ENCODE measurements around the gene LY6G6F. TPM values are rescaled to one million over a fixed set of nuclear protein-coding genes. Genes with fewer than 3 reads are reported as not detected.

The LY6G6F gene
- total RNA-seq, 1 donor from 2014 or later: not detected

DNA sequence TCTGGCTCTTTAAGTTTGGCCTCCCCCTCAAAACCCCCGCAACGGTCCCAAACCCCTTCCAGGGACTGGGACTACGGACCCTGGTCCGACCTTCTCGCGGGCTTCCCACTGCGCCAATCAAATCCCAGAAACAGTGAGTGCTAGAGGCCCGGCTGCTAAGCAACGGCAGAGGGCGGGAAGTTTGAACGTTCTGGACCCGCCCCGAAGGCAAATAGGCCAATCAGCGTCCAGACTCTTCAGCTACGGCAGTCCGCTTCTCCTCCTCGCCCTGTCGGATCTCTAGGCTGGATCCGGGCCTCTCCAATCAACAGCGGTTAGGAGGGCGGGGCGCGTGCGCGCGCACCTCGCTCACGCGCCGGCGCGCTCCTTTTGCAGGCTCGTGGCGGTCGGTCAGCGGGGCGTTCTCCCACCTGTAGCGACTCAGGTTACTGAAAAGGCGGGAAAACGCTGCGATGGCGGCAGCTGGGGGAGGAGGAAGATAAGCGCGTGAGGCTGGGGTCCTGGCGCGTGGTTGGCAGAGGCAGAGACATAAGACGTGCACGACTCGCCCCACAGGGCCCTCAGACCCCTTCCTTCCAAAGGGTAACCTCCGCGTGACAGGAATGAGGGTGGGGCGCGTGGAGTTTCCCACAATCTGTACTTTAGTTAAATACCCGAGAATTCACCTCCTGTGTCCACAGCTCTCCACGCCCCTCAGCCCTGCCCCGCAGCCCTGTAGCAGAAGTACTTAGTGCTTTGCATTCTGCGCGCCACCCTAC is 33.2 kb downstream of the LY6G6F start, which contains the start of gene MSH5:
TSS of gene MSH5 (plus strand) at position 367 of the 758 bp plus-strand sequence. CDS start 462 bp downstream, outside the sequence.
- DNase-seq: peak; percentile 97

DNA sequence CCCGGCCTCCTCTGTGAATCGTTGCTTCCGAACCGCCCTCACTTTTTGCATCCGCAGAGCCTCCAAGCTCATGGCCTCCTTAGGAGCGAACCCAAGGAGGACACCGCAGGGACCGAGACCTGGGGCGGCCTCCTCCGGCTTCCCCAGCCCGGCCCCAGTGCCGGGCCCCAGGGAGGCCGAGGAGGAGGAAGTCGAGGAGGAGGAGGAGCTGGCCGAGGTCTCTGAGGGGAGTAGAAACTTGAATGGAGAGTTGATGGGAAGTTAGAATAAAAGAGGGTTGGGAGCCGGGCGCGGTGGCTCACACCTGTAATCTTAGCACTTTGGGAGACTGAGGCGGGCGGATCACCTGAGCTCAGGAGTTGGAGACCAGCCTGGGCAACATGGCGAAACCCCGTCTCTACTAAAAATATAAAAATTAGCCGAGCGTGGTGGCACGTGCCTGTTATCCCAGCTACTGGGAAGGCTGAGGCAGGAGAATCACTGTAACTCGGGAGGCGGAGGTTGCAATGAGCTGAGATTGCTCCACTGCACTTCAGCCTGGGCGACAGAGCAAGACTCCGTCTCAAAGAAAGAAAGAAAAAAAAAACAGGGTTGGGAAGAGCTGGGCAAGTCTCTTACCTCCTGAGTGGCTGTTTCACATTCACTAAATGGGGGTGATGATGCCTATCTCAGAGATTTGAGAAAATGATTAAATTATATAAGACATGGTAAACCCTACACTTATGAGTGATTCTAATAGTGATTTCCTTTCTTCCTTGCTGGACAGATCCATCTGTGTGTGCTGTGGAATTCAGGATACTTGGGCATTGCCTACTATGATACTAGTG is 33.9 kb downstream of the LY6G6F start:
- DNase-seq: no peak

DNA sequence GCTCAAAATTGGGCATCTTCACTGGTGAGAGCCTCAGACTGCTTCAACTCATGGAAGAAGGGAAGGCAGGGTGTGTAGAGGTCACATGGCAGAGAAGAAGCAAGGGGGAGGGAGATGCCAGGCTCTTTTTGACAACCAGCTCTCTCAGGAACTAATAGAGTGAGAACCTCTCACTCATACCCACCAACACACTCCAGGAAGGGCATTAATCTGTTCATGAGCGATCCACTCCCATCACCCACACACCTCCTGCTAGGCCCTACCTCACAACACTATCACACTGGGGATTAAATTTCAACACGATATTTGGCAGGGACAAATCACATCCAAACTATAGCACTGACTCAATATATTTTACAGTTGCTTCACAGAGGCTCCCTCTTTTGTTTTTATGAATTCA is 35.1 kb downstream of the LY6G6F start:
- DNase-seq: no peak

DNA sequence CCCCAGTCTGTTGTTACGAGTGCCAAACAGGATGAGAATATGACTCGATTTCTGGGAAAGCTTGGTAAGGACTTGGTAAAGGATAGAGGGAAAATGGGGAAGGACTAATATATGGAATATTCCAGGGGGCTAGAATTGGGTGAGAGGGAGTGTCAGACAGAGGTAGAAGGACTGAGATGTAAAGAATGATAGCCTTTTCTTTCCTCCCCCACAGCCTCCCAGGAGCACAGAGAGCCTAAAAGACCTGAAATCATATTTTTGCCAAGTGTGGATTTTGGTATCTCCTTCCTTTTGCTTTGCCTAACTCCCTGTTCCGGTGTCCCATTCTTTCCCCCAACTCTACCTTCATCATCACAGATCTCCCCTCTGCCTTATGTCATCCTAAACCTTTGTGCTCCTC is 36.2 kb downstream of the LY6G6F start:
- DNase-seq: no peak

DNA sequence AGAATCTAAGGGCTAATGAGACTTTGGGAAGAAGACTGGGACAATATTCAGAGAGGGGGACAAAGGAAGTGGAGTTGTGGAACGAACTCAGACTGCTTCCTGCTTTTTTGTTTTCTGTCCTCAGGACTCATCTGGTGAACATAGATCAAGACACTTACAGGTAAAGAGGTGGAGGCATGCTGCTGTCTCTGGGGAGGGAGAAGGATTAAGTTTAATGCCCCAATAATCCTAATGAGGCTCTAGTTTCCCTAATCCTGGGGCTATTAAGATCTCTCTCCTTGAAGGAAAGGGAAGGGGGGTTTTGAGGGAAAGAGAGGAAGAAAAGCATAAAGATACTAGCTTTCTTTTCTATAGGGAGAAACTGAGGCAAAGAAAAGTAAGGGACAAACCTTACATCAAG is 37.8 kb downstream of the LY6G6F start:
- DNase-seq: no peak

DNA sequence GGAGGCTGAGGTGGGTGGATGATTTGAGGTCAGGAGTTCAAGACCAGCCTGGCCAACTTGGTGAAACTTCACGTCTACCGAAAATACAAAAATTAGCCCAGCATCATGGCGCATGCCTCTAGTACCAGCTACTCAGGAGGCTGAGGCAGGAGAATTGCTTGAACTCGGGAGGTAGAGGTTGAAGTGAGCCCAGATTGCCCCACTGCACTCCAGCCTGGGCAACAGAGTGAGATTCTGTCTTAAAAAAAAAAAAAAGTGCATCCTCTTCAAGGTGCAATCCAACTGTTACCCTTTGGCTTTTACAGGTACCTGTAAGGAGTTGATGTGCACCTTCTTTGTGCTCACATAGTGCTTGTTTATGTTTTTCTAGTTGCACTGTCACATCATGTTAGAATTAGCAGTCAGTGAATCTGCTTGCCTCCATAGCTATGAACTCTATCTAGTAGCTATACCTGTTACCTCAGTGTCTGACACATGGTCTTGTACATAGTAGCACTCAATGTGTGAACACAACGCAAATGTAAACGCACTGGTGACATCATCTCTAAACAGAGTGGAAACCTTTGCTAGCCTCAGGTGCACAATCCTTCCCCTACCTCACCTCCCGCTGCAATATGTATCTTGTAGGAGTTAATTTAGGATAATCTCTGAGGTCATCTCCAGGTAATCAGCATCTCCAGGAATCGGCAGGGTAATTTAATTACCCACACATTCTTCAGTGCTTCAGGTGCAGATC is 42.8 kb downstream of the LY6G6F start:
- DNase-seq: no peak

DNA sequence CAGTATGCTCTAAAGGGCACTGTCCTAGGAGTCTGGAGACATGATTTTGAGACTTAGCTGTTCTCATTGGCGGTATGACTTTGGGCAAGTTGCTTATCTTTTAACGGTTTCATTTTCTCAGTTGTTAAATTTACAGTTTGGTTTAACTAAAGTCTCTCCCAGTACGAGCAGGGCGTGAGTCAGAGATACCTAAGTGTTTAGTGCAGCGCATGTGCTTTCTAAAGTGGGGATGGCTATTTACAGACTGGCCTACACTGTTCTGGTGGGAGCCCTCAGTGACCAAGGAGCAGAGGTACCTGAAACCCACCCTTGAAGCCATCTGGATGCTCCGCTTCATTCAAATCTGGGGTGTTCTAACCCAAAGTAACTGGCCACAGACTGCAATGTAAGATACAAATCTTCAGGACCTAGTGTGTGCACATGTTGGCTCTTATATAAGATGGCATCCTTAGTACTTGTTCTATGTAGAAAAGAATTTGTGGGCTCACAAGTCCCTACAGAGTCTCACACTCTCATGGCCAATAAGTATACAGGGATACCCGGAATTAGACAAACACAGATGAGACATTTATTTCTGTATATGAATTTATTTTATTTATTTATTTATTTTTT is 43.9 kb downstream of the LY6G6F start:
- DNase-seq: no peak

DNA sequence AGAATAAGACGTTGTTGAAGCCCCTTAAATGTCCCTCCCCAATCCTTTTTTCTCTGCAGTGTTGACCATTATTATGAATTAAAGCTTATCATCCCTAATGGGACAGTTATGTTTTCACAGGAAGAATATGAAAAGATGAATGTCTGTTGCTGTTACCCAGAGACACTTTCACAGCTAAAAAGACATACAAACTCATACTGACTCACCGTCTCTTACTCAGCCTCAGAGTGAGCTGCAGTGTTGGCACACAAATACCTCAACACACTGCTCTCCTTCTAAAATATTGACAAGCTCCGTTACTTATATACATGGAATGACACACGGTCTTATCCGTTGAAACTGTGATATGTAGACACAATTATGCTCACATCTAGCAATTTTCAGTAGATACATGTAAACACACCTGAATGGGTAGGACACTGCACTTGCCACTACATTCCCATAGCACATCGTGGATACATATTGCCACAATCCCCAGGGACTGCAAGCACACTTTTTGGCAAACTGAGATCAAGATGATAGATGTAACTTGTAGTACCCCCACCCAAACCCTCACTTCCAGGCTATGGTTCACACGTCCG is 46.2 kb downstream of the LY6G6F start:
- DNase-seq: no peak

DNA sequence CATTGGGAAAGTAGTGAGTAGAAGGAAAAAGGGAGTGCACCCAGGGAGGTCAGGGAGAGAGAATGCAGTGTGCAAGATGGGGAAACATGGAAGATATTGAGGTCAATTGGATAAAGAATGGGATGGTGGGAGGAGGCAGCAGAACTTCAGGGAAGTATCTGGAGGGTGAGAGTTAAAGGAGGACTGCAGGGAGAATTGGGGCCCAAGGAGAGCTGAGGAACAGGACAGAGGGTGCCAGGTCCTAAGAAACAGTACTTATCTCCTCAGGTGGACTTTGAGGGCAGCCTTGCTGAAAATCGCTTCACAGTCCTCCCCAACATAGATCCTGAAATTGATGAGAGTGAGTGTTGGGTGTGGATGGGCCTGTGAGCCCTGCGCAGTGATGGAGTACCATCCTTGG is 51.6 kb downstream of the LY6G6F start:
- no peak for DNase-seq

Small RNA genes within 50 kb of the gene (small RNA-seq; reads per million reads assigned to genes)
- gene LY6G6D: not detected
- gene MIR4646: not detected
- not detected for gene RF00019
- not detected for gene RNU6-850P

Other genes starting within 250 kb of the LY6G6F start
- 0.47 TPM for gene MICB, start 208.7 kb upstream of the LY6G6F start, total RNA-seq
- gene MCCD1, start 177.9 kb upstream of the LY6G6F start, total RNA-seq: not detected
- gene DDX39B, start 164.9 kb upstream of the LY6G6F start, total RNA-seq: 288 TPM
- 54.0 TPM for gene ATP6V1G2, start 160.3 kb upstream of the LY6G6F start, total RNA-seq
- 21.7 TPM for gene NFKBIL1, start 159.3 kb upstream of the LY6G6F start, total RNA-seq
- not detected for gene LTA, start 134.6 kb upstream of the LY6G6F start, total RNA-seq
- not detected for gene TNF, start 131.3 kb upstream of the LY6G6F start, total RNA-seq
- gene LTB, start 124.4 kb upstream of the LY6G6F start, total RNA-seq: 0.31 TPM
- gene LST1, start 120.6 kb upstream of the LY6G6F start, total RNA-seq: 0.94 TPM
- not detected for gene NCR3, start 113.9 kb upstream of the LY6G6F start, total RNA-seq
- gene AIF1, start 91.6 kb upstream of the LY6G6F start, total RNA-seq: 4.1 TPM
- 31.7 TPM for gene PRRC2A, start 86.2 kb upstream of the LY6G6F start, total RNA-seq
- gene BAG6, start 54.2 kb upstream of the LY6G6F start, total RNA-seq: 118 TPM
- gene APOM, start 51.0 kb upstream of the LY6G6F start, total RNA-seq: not detected
- gene C6orf47, start 46.1 kb upstream of the LY6G6F start, total RNA-seq: 16.2 TPM
- 9.8 TPM for gene GPANK1, start 41.9 kb upstream of the LY6G6F start, total RNA-seq
- gene CSNK2B, start 40.8 kb upstream of the LY6G6F start, total RNA-seq: 69.9 TPM
- 3.4 TPM for gene LY6G5B, start 36.9 kb upstream of the LY6G6F start, total RNA-seq
- gene LY6G5C, start 25.8 kb upstream of the LY6G6F start, total RNA-seq: 3.1 TPM
- gene ABHD16A, start 3.5 kb upstream of the LY6G6F start, total RNA-seq: 48.2 TPM
- gene LY6G6D, start 8.5 kb downstream of the LY6G6F start, total RNA-seq: not detected
- gene LY6G6C, start 14.9 kb downstream of the LY6G6F start, total RNA-seq: 0.31 TPM
- not detected for gene MPIG6B, start 16.5 kb downstream of the LY6G6F start, total RNA-seq
- 117 TPM for gene DDAH2, start 22.4 kb downstream of the LY6G6F start, total RNA-seq
- 35.2 TPM for gene CLIC1, start 29.7 kb downstream of the LY6G6F start, total RNA-seq
- gene MSH5, start 33.1 kb downstream of the LY6G6F start, total RNA-seq: 4.2 TPM
- gene SAPCD1, start 55.8 kb downstream of the LY6G6F start, total RNA-seq: 0.31 TPM
- gene VWA7, start 70.5 kb downstream of the LY6G6F start, total RNA-seq: 0.31 TPM
- gene VARS1, start 88.9 kb downstream of the LY6G6F start, total RNA-seq: 25.6 TPM
- gene LSM2, start 100.1 kb downstream of the LY6G6F start, total RNA-seq: 22.9 TPM
- gene HSPA1L, start 108.4 kb downstream of the LY6G6F start, total RNA-seq: 4.4 TPM
- gene HSPA1A, start 108.7 kb downstream of the LY6G6F start, total RNA-seq: 117 TPM
- 121 TPM for gene HSPA1B, start 120.9 kb downstream of the LY6G6F start, total RNA-seq
- 20.3 TPM for gene NEU1, start 156.0 kb downstream of the LY6G6F start, total RNA-seq
- not detected for gene SLC44A4, start 172.1 kb downstream of the LY6G6F start, total RNA-seq
- gene EHMT2, start 190.8 kb downstream of the LY6G6F start, total RNA-seq: 83.9 TPM
- 25.6 TPM for gene ZBTB12, start 195.2 kb downstream of the LY6G6F start, total RNA-seq
- gene C2, start 220.9 kb downstream of the LY6G6F start, total RNA-seq: 4.7 TPM
- gene CFB, start 239.2 kb downstream of the LY6G6F start, total RNA-seq: 0.62 TPM